BLaER1 (cell line): ENCODE results near the gene ACTBL2.
"Not testable (repeated sequence)": the region's sequence is repeated elsewhere in the genome, so short reads cannot be mapped to it uniquely, and the experiment has no call there.

Experiments
- H3K27ac ChIP-seq: shearing (Covaris generic); formaldehyde crosslinking; 2 replicates; pipeline ENCODE4 v1.8.1; 2022
- H3K27me3 ChIP-seq: shearing (Covaris generic); formaldehyde crosslinking; 2 replicates; pipeline ENCODE4 v1.8.1; 2022
- H3K36me3 ChIP-seq: shearing (Covaris generic); formaldehyde crosslinking; 2 replicates; pipeline ENCODE4 v1.8.1; 2022
- H3K4me1 ChIP-seq: shearing (Covaris generic); formaldehyde crosslinking; 2 replicates; pipeline ENCODE4 v1.8.1; 2022
- H3K4me2 ChIP-seq: shearing (Covaris generic); formaldehyde crosslinking; 2 replicates; pipeline ENCODE4 v1.8.1; 2022
- H3K4me3 ChIP-seq: shearing (Covaris generic); formaldehyde crosslinking; 2 replicates; pipeline ENCODE4 v1.8.1; 2022
- H3K9ac ChIP-seq: shearing (Covaris generic); formaldehyde crosslinking; 2 replicates; pipeline ENCODE4 v1.8.1; 2022
- H3K9me3 ChIP-seq: shearing (Covaris generic); formaldehyde crosslinking; 2 replicates; pipeline ENCODE4 v1.8.1; 2022
- H4K20me1 ChIP-seq: shearing (Covaris generic); formaldehyde crosslinking; 2 replicates; pipeline ENCODE4 v1.8.1; 2022
- Cebpa-rat ChIP-seq: shearing (Covaris generic); IDR thresholded peaks from 2 replicates; pipeline ENCODE4 v1.8.1; 2022

Gene ACTBL2

GRCh38 chr5:57470339-57470738, 12.3 kb downstream of the ACTBL2 start:
- Histone ChIP-seq H4K20me1 (no peaks in the 10 kb centered on the region), H3K27ac (no peak overlapping the region), H3K9ac (no peak overlapping the region), H3K4me1 (peaks cover 11% of the 10 kb centered on the region), H3K4me3 (no peak overlapping the region), H3K9me3 (no peaks in the 10 kb centered on the region), H3K27me3 (no peaks in the 10 kb centered on the region), H3K4me2 (peak overlapping the region; percentile 20), H3K36me3 (no peaks in the 10 kb centered on the region)
- TF ChIP-seq Cebpa-rat = no peak

GRCh38 chr5:57468481-57469163, 14.0 kb downstream of the ACTBL2 start:
- TF ChIP-seq Cebpa-rat = no peak
- Histone ChIP-seq H3K4me2 (no peak overlapping the region), H3K36me3 (no peaks in the 10 kb centered on the region), H3K9ac (no peak overlapping the region), H3K27ac (no peak overlapping the region), H4K20me1 (no peaks in the 10 kb centered on the region), H3K9me3 (no peaks in the 10 kb centered on the region), H3K4me1 (peaks cover 11% of the 10 kb centered on the region), H3K4me3 (no peak overlapping the region), H3K27me3 (no peaks in the 10 kb centered on the region)

GRCh38 chr5:57466544-57466943, 16.1 kb downstream of the ACTBL2 start:
- Histone ChIP-seq H4K20me1 (no peaks in the 10 kb centered on the region), H3K4me1 (peaks cover 11% of the 10 kb centered on the region), H3K4me2 (no peak overlapping the region), H3K9me3 (no peaks in the 10 kb centered on the region), H3K36me3 (no peaks in the 10 kb centered on the region), H3K4me3 (no peak overlapping the region), H3K27ac (no peak overlapping the region), H3K27me3 (no peaks in the 10 kb centered on the region), H3K9ac (no peak overlapping the region)
- TF ChIP-seq Cebpa-rat = no peak

GRCh38 chr5:57460056-57460455, 22.6 kb downstream of the ACTBL2 start:
- H3K9me3 ChIP-seq, H3K9ac ChIP-seq, H3K4me3 ChIP-seq, H3K27ac ChIP-seq, H4K20me1 ChIP-seq, H3K36me3 ChIP-seq, H3K4me1 ChIP-seq, H3K27me3 ChIP-seq, H3K4me2 ChIP-seq: not testable (repeated sequence)

GRCh38 chr5:57458443-57458842, 24.2 kb downstream of the ACTBL2 start:
- H3K4me3 ChIP-seq = no peak overlapping the region
- H3K27ac ChIP-seq = no peak overlapping the region
- H3K9me3 ChIP-seq = no peaks in the 10 kb centered on the region
- no peaks in the 10 kb centered on the region for H3K4me1 ChIP-seq
- no peaks in the 10 kb centered on the region for H4K20me1 ChIP-seq
- no peak for TF ChIP-seq Cebpa-rat
- no peak overlapping the region for H3K9ac ChIP-seq
- no peaks in the 10 kb centered on the region for H3K27me3 ChIP-seq
- no peaks in the 10 kb centered on the region for H3K36me3 ChIP-seq
- H3K4me2 ChIP-seq = no peak overlapping the region

- Histone ChIP-seq H3K9me3 (no peaks in the 10 kb centered on the region), H3K4me1 (peaks cover 4% of the 10 kb centered on the region), H3K27ac (no peak overlapping the region), H3K9ac (no peak overlapping the region), H3K4me2 (no peak overlapping the region), H3K27me3 (no peaks in the 10 kb centered on the region), H4K20me1 (no peaks in the 10 kb centered on the region), H3K4me3 (no peak overlapping the region), H3K36me3 (no peaks in the 10 kb centered on the region)
- no peak for TF ChIP-seq Cebpa-rat
Observed at GRCh38 chr5:57456531-57457135, 26.0 kb downstream of the ACTBL2 start.

- Histone ChIP-seq H3K36me3 (no peaks in the 10 kb centered on the region), H3K4me3 (no peak overlapping the region), H3K9ac (no peak overlapping the region), H3K4me1 (peaks cover 10% of the 10 kb centered on the region), H3K27ac (no peak overlapping the region), H3K9me3 (no peaks in the 10 kb centered on the region), H3K4me2 (no peak overlapping the region), H4K20me1 (no peaks in the 10 kb centered on the region), H3K27me3 (no peaks in the 10 kb centered on the region)
- TF ChIP-seq Cebpa-rat = no peak
Observed at GRCh38 chr5:57455511-57456455, 26.8 kb downstream of the ACTBL2 start.

- H3K4me3 ChIP-seq = no peak overlapping the region
- no peaks in the 10 kb centered on the region for H4K20me1 ChIP-seq
- peaks cover 10% of the 10 kb centered on the region for H3K4me1 ChIP-seq
- no peak overlapping the region for H3K9ac ChIP-seq
- no peaks in the 10 kb centered on the region for H3K36me3 ChIP-seq
- no peak overlapping the region for H3K4me2 ChIP-seq
- H3K9me3 ChIP-seq = no peaks in the 10 kb centered on the region
- no peak overlapping the region for H3K27ac ChIP-seq
- no peaks in the 10 kb centered on the region for H3K27me3 ChIP-seq
- no peak for TF ChIP-seq Cebpa-rat
Observed at GRCh38 chr5:57454896-57455295, 27.7 kb downstream of the ACTBL2 start.

GRCh38 chr5:57453728-57454127, 28.9 kb downstream of the ACTBL2 start:
- H3K4me3 ChIP-seq = no peak overlapping the region
- H4K20me1 ChIP-seq = no peaks in the 10 kb centered on the region
- no peaks in the 10 kb centered on the region for H3K36me3 ChIP-seq
- H3K27ac ChIP-seq = no peak overlapping the region
- H3K4me1 ChIP-seq = peaks cover 10% of the 10 kb centered on the region
- H3K27me3 ChIP-seq = no peaks in the 10 kb centered on the region
- no peaks in the 10 kb centered on the region for H3K9me3 ChIP-seq
- no peak overlapping the region for H3K4me2 ChIP-seq
- no peak for TF ChIP-seq Cebpa-rat
- H3K9ac ChIP-seq = no peak overlapping the region

GRCh38 chr5:57452885-57453284, 29.7 kb downstream of the ACTBL2 start:
- Histone ChIP-seq H3K4me3 (no peak overlapping the region), H3K27me3 (no peaks in the 10 kb centered on the region), H3K9me3 (no peaks in the 10 kb centered on the region), H3K4me1 (peaks cover 10% of the 10 kb centered on the region), H3K4me2 (no peak overlapping the region), H3K36me3 (no peaks in the 10 kb centered on the region), H3K27ac (no peak overlapping the region), H3K9ac (no peak overlapping the region), H4K20me1 (no peaks in the 10 kb centered on the region)
- TF ChIP-seq Cebpa-rat = no peak
